ENCODE measurements around the gene INHBC. TPM values are rescaled to one million over a fixed set of nuclear protein-coding genes. Genes with fewer than 3 reads are reported as not detected.

Gene INHBC
- total RNA-seq, 2 donors from 2014 or later, result not detected

DNA sequence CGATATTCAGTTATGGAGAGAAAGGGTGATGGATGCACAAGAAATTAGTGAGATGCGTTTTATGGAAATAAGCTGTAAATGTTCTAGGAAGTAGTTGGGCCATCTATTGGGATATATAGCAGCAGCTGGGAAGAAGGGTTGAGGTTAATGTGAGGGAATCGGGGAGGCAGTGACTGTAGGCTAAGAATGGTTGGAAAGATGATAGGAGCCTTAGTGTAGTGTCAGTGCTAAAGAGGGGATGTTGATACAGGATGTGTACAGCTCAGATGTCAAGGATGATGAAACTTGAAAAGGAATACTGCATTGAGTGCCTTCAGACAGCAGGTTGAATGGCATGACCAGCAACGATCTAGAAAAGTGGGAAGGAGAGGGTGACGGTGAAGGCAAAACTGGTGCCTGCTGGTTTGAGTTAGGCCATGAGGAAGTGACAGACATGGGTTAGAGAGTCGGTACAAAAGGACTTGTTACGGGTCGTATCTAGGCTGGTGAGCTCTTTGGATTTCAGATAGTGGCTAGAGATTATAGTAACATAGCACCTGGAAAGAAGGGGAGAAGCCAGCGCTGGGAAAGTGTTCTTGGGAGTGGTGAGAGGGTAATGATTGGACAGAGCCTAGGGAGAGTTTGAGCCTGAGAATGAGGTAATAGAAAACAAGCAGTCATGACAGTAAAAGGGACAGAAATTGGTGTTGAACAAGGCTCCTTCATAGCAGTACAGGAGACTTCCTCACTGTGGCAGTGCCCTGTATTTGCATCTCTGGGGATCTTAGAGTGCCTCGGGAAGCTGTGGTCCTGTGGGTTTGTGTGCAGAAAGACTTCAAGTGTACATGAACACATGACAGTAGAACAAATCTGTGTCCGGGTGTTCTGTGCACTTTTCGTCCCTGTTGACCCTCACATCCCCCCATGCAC lies 62.9 kb downstream of the INHBC start:
- H3K9me3 ChIP-seq, result no peaks in the 10 kb centered on the region
- H3K27me3 ChIP-seq, result no peaks in the 10 kb centered on the region
- DNase-seq (ENCODE audit: low spot score), result no peak
- TF ChIP-seq, protein P1, sequence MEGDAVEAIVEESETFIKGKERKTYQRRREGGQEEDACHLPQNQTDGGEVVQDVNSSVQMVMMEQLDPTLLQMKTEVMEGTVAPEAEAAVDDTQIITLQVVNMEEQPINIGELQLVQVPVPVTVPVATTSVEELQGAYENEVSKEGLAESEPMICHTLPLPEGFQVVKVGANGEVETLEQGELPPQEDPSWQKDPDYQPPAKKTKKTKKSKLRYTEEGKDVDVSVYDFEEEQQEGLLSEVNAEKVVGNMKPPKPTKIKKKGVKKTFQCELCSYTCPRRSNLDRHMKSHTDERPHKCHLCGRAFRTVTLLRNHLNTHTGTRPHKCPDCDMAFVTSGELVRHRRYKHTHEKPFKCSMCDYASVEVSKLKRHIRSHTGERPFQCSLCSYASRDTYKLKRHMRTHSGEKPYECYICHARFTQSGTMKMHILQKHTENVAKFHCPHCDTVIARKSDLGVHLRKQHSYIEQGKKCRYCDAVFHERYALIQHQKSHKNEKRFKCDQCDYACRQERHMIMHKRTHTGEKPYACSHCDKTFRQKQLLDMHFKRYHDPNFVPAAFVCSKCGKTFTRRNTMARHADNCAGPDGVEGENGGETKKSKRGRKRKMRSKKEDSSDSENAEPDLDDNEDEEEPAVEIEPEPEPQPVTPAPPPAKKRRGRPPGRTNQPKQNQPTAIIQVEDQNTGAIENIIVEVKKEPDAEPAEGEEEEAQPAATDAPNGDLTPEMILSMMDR (IDR thresholded peaks at IDR 0.05), result no peak
- H3K36me3 ChIP-seq, result peaks cover 54% of the 10 kb centered on the region
- H3K4me1 ChIP-seq, result no peaks in the 10 kb centered on the region
- no peak overlapping the region for H3K4me3 ChIP-seq
- H3K27ac ChIP-seq, result no peak overlapping the region

DNA sequence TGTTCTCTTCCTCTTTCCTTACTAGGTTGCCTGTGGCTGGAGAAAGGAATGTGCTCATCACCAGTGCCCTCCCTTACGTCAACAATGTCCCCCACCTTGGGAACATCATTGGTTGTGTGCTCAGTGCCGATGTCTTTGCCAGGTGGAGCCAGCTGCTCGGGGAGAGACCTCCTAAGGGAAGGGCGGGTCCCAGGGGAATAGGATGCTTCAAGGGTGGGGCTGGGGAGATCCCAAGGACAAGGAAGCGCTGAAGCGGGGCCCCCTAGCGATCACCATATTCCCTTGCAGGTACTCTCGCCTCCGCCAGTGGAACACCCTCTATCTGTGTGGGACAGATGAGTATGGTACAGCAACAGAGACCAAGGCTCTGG lies 63.5 kb downstream of the INHBC start:
- TF ChIP-seq, protein P1 (IDR thresholded peaks at IDR 0.05), result no peak
- Histone ChIP-seq H3K27ac (no peak overlapping the region), H3K36me3 (peaks cover 54% of the 10 kb centered on the region), H3K27me3 (no peaks in the 10 kb centered on the region), H3K9me3 (no peaks in the 10 kb centered on the region), H3K4me3 (no peak overlapping the region), H3K4me1 (no peaks in the 10 kb centered on the region)
- no peak for DNase-seq (ENCODE audit: low spot score)

DNA sequence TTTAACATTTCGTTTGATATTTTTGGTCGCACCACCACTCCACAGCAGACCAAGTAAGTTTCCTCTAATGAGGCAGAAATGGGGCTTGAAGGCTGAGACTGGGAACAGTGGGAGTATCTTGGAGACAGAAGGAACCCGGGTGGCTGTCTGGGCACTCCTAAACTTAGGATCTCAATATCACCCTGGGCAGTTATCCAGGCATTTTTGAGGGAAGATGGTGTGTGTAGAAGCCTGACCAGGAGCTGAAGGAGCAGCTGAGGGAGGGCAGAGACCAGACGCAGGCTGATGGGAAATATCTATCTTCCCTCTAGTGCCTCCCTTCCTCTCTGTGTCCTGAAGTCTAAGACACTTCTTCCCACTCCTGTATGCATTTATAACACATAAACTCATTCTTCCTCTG lies 64.0 kb downstream of the INHBC start:
- H3K27ac ChIP-seq, result no peak overlapping the region
- H3K9me3 ChIP-seq, result no peaks in the 10 kb centered on the region
- TF ChIP-seq, protein P1 (IDR thresholded peaks at IDR 0.05), result no peak

DNA sequence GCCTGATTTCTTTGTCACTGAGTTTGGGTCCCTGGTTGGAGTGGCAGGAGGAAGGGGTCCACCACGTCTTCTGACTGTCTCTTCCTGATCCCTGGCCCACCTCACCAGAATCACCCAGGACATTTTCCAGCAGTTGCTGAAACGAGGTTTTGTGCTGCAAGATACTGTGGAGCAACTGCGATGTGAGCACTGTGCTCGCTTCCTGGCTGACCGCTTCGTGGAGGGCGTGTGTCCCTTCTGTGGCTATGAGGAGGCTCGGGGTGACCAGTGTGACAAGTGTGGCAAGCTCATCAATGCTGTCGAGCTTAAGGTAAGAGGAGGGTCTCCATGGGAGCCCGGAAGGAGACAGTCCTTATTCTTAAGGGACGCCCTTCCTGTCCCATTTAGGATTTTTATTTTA lies 65.6 kb downstream of the INHBC start:
- Histone ChIP-seq H3K4me1 (no peaks in the 10 kb centered on the region), H3K4me3 (no peak overlapping the region), H3K27ac (no peak overlapping the region), H3K27me3 (no peaks in the 10 kb centered on the region), H3K9me3 (no peaks in the 10 kb centered on the region), H3K36me3 (peaks cover 66% of the 10 kb centered on the region)
- TF ChIP-seq, protein P1 (IDR thresholded peaks at IDR 0.05), result no peak
- no peak for DNase-seq (ENCODE audit: low spot score)

More for the DNA sequence above, 64.0 kb downstream of the INHBC start:
- no peak for DNase-seq (ENCODE audit: low spot score)
- Histone ChIP-seq H3K36me3 (peaks cover 54% of the 10 kb centered on the region), H3K4me3 (no peak overlapping the region), H3K27me3 (no peaks in the 10 kb centered on the region), H3K4me1 (no peaks in the 10 kb centered on the region)

Other genes with a start within 250 kb of the INHBC start
- gene NXPH4, start 218.0 kb upstream of the INHBC start, total RNA-seq, result 1 to 10 TPM in 1 of 2 donors, under 1 TPM in 1; 0.28 to 1.1 TPM
- gene SHMT2, start 205.1 kb upstream of the INHBC start, total RNA-seq, result 10 to 100 TPM; 16.6 to 33.0 TPM
- gene STAC3, start 183.6 kb upstream of the INHBC start, total RNA-seq, result under 1 TPM; 0.48 to 0.59 TPM
- gene R3HDM2, start 3.7 kb upstream of the INHBC start, total RNA-seq, result 10 to 100 TPM; 31.7 to 47.8 TPM
- not detected for gene INHBE, start 20.5 kb downstream of the INHBC start, total RNA-seq
- gene GLI1, start 25.0 kb downstream of the INHBC start, total RNA-seq, result 1 to 10 TPM in 1 of 2 donors, not detected in 1; 1.2 TPM
- 1 to 10 TPM; 3.4 to 4.2 TPM for gene ARHGAP9, start 45.1 kb downstream of the INHBC start, total RNA-seq
- 10 to 100 TPM; 36.9 to 41.0 TPM for gene MARS1, start 53.3 kb downstream of the INHBC start, total RNA-seq
- 10 to 100 TPM; 19.8 to 25.0 TPM for gene DDIT3, start 85.7 kb downstream of the INHBC start, total RNA-seq
- 10 to 100 TPM; 12.5 to 14.4 TPM for gene MBD6, start 88.0 kb downstream of the INHBC start, total RNA-seq
- gene DCTN2, start 112.4 kb downstream of the INHBC start, total RNA-seq, result 100 to 1,000 TPM; 109 to 114 TPM
- gene KIF5A, start 115.3 kb downstream of the INHBC start, total RNA-seq, result under 1 TPM; 0.11 to 0.12 TPM
- 10 to 100 TPM; 22.1 to 25.2 TPM for gene PIP4K2C, start 156.4 kb downstream of the INHBC start, total RNA-seq
- 10 to 100 TPM; 22.3 to 32.5 TPM for gene DTX3, start 170.0 kb downstream of the INHBC start, total RNA-seq
- 10 to 100 TPM in 1 of 2 donors, 1 to 10 TPM in 1; 7.4 to 11.0 TPM for gene ARHGEF25, start 176.7 kb downstream of the INHBC start, total RNA-seq
- 1 to 10 TPM; 3.5 to 4.4 TPM for gene B4GALNT1, start 198.4 kb downstream of the INHBC start, total RNA-seq

Data from right atrium auricular region (tissue), 2 donors.